Sigmoid colon (tissue), 4 donors: Measurements from ENCODE around the gene CADM2.

Experiments used
- EP300 ChIP-seq, 4 donors: sonication (generic); formaldehyde crosslinking; IDR thresholded peaks; one replicate each; pipeline ENCODE4 v1.6.1; 2017; ENCODE audit warnings: antibody characterized with exemption in 4 of 4
- POLR2AphosphoS5 ChIP-seq, 4 donors: sonication (generic); formaldehyde crosslinking; IDR thresholded peaks; one replicate each; pipeline ENCODE4 v1.6.1; 2017; ENCODE audit warnings: antibody characterized with exemption in 4 of 4
- TF ChIP-seq, protein P1 (sequence below), 4 experiments: fragments of 450-650 bp in 3 of 4; fragments of 200-600 bp in 1 of 4; IDR thresholded peaks; one replicate each; pipeline ENCODE4 v1.5.1; 2016 to 2019; ENCODE audit warnings: antibody characterized with exemption in 4 of 4, mild to moderate bottlenecking in 3 of 4, moderate library complexity in 2 of 4

DNA sequence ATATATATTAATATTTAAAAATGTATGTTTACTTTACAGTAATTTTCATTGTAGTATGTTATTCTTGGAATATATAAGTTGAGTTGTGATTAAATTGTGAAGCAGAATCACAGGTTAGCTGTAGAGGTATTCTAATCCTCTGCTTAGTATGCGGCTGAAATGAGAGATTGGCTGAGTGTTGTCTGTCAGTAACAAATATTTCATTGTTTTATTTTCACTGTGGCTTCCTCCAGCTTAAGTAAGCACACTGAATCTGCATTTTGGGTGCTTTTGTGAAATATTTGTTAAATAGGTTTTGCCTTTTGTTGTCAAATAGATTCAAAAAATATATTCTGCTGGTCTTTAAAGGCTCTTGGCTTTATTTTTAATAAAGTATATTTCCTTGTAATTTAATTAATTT, 357.5 kb downstream of the CADM2 start:
- TF ChIP-seq, protein P1, sequence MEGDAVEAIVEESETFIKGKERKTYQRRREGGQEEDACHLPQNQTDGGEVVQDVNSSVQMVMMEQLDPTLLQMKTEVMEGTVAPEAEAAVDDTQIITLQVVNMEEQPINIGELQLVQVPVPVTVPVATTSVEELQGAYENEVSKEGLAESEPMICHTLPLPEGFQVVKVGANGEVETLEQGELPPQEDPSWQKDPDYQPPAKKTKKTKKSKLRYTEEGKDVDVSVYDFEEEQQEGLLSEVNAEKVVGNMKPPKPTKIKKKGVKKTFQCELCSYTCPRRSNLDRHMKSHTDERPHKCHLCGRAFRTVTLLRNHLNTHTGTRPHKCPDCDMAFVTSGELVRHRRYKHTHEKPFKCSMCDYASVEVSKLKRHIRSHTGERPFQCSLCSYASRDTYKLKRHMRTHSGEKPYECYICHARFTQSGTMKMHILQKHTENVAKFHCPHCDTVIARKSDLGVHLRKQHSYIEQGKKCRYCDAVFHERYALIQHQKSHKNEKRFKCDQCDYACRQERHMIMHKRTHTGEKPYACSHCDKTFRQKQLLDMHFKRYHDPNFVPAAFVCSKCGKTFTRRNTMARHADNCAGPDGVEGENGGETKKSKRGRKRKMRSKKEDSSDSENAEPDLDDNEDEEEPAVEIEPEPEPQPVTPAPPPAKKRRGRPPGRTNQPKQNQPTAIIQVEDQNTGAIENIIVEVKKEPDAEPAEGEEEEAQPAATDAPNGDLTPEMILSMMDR (IDR thresholded peaks at IDR 0.05), result no peak
- no peak for TF ChIP-seq EP300 (IDR thresholded peaks at IDR 0.05)
- no peak for TF ChIP-seq POLR2AphosphoS5 (IDR thresholded peaks at IDR 0.05)
